Ureter (tissue), 1 donor: ENCODE measurements around the gene TENT4B. TPM values are rescaled to one million over a fixed set of nuclear protein-coding genes. Genes with fewer than 3 reads are reported as not detected.
"Not testable (repeated sequence)": the region's sequence is repeated elsewhere in the genome, so short reads cannot be mapped to it uniquely, and the experiment has no call there.

Experiments
- DNase-seq: peaks from one replicate; pipeline ENCODE4 v3.0.0-alpha.2; 2020; ENCODE audit warnings: low spot score
- total RNA-seq: library from RNA; stranded (reverse); gene quantifications from one replicate; pipeline ENCODE4 v1.2.4, GENCODE V29; 2023
- donor health status: DM: yes; HTN: yes; CAD: no.

TENT4B gene
- total RNA-seq, 1 donor from 2014 or later: 17.4 TPM

DNA sequence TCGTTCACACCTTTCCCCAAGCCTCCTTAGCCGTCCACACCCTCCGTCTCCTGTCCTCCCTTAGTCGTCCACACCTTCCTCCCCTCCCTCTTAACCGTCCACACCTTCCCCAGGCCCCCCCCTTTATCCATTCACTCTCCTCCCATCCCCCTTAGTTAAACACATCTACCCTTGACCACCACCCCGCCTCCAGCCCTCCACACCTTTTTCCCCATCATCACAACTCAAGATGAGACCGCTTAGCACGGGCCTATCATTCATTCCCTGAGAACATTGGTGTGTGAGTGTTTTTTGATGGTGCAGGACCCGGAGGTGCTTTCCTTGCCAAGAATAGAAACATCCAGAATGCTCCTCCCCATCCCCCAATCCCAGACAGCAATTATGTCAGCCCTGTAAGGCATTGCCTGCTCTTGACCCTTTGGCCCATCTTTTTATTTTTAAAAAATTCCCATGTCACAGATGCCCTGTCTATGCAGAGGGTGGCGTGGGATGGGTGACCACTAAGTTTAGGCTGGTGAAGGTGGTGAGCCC lies 1.4 kb downstream of the TENT4B start:
- DNase-seq: peak; percentile 44

DNA sequence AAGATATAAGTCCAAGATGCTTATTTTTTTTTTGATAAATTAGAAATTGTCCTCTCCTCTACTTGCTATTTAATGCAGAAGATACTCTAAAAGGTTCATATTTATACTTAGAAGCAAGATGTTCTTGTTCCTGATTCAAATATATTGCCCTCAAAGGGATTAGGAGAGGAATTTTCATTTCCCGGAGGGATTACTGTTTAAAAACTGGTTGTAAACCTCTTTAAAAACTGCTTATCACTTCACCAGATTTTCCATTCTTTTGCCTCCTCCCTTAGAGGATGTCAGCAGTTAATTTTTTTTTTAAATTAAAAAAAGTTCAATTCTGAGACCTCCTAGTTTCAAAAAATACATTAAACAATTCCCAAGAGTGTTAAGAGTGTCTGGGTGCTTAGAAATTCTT lies 2.8 kb downstream of the TENT4B start:
- DNase-seq: no peak

DNA sequence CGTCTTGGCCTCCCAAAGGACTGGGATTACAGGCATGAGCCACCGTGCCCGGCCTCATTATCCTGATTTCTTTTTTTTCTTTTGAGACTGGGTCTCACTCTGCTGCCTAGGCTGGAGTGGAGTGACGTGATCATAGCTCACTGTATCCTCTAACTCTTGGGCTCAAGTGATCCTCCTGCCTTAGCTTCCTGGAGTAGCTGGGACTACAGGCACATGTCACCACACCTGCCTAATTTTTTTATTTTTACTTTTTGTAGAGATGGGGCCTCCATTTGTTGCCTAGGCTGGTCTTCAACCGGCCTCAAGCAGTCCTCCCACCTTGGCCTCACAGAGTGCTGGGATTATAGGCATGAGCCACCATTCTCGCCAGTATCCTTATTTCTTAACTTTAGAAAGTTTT lies 3.5 kb downstream of the TENT4B start:
- no peak for DNase-seq

DNA sequence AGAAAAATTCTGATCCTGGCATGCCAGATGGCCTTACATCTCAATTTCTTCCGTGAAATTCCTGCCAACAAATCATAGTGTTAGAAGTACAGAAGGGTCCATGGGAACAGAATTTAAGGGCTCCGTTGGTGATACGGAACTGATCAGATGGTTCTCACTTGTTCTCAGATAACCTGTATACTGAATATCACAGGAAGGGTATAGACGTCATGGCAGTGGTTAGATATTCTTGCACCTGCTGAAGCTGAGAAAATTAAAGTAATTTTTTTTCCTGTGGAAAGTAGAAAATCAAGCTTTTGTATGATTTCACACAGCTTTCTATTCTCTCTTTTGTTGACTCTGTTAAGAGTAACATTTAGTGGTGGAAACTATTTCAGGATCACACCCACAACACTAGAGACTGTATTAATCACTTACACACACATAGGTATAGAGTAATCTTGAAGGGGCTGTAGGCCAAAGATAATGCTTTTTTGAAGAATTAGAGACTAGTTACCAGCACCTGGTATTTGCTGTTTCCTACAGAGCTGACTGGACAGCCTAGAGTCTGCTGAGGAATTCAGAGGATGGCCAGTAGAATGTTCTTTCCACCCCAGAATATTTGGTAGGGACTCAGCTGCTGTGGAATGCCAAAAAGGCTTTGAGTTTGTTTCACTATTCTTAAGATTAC lies 7.5 kb downstream of the TENT4B start:
- no peak for DNase-seq

DNA sequence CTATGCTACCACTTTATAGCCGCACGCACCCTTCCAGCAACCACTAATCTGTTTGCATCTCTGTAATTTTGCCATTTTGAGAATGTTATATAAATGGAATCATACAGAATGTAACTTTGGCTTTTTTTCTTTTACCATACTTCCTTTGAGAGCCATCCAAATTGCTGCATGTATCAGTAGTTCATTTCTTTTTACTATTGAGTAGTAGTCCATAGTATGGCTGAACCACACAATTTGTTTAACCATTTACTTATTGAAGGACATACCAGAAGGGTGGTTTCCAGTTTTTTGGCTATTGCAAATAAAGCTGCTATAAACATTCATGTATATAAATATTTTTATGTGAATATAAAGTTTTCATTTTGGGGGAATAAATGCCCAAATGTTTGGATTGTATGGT lies 8.8 kb downstream of the TENT4B start:
- no peak for DNase-seq

DNA sequence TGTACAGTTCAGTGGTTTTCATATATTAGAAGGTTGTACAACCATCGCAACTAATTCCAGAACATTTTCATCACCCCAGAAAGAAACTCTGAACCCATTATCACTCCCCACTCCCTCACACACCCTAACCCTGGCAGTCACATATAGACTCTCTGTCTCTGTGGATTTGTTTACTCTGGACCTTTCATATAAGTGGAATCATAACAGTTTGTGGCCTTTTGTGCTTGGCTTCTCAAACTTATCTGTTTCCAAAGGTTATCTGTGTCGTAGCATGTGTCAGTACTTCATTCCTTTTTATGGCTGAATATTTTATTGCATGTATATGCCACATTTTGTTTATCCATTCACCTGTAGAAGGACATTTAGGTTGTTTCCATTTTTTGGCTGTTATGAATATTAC lies 12.4 kb downstream of the TENT4B start:
- no peak for DNase-seq

DNA sequence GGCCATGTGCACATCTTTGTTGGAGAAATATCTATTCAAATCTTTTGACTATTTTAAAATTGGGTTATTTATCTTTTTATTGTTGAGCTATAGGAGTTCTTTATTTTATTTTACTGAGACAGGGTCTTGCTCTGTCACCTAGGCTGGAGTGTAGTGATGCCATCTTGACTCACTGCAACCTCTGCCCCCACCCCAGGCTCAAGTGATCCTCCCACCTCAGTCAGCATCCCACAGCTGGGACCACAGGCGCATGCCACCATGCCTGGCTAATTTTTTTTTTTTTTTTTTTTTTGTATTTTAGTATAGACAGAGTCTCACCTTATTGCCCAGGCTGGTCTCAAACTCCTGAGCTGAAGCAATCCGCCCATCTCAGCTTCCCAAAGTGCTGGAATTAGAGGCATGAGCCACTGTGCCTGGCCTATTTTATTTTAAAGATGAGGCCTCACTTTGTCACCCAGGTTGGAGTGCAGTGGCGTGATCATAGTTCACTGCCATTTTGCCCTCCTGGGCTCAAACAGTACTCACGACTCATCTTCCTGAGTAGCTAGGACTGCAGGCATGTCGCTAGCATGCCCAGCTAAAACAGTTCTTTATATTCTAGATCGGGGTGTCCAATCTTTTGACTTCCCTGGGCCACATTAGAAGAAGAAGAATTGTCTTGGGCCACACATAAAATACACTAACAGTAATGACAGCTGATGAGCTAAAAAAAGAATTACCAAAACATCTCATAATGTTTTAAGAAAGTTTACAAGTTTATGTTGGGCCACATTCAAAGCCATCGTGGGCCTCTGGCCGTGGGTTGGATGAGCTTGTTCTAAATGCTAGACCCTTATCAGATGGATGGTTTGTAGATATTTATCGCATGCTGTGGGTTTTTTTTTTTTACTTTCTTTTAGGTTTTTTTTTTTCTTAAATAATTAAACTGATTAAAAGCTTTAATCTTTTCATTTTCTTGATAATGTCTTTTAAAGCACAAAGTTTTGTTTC lies 13.7 kb downstream of the TENT4B start:
- DNase-seq: no peak

DNA sequence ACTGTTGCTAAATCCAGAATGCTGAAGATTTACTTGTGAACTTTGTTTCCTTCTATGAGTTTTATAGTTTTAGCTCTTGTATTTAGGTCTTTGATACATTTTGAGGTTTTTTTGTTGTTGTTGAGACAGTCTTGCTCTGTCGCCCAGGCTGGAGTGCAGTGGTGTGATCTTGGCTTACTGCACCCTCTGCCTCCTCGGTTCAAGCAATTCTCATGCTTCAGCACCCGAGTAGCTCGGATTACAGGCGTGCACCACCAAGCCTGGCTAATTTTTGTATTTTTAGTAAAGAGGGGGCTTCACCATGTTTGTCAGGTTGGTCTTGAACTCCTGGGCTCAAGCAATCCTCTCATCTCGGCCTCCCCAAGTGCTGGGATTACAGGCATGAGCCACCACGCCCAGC lies 14.4 kb downstream of the TENT4B start:
- DNase-seq: no peak

DNA sequence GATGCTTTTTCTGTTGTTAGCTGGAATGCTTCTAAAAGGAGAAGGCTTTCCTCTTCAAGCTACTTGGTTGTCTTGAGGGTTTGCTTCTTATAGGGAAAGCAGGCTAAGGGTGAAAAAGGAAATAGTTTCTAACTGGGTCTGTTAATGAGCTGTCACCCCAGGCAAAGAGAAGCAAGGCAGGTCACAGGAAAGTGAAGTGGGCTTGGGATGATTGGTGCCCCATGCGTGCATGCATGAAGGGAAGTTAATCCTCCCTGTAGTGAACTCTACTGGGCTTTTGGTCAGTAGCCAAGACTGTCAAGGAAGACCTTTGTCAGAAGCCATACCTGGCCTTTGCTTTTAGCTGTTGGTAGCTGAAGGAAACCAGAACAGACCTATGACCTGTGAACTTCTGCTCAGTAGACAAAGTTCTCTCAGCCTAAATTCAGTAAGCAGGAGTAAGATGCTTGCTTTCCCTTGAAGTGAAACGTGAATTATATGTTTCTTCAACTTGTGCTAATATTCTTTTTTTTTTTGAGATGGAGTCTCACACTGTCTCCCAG lies 16.5 kb downstream of the TENT4B start:
- no peak for DNase-seq

DNA sequence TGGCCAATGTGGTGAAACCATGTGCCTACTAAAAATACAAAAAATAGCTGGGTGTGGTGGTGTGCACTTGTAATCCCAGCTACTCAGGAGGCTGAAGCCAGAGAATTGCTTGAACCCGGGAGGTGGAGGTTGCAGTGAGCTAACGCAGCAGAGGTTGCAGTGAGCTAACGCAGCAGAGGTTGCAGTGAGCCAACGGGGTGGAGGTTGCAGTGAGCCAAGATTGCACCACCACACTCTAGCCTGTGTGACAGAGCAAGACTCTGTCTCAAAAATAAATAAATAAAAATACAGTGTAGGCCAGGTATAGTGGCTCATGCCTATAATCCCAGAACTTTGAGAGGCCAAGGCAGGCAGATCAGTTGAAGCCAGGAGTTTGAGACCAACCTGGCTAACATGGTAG lies 18.7 kb downstream of the TENT4B start:
- DNase-seq: not testable (repeated sequence)

DNA sequence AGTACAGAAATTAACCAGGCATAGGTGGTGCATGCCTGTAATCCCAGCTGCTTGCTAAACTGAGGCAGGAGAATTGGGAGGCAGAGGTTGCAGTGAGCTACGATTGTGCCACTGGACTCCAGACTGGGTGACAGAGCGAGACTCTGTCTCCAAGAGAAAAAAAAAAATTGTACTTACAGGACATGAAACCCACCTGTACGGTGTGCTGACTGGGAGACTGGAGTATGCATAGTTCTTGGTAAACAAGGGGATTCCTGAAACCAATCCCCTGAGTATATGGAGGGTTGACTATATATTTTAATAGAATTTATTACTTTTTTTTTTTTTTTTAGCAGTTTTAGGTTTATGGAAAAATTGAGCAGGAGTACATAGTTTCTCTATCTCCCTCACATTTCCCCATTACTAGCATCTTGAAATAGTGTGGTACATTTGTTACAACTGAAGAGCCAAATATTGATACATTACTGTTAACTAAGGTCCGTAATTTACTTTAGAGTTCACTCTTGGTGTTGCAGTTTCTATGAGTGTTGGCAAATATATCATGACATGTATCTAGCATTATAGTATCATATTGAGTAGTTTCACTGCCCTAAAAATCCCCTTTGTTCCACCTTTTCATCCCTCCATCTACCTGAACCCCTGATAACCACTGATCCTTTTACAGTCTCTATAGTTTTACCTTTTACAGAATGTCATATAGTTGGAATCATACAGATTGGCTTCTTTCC lies 19.3 kb downstream of the TENT4B start:
- no peak for DNase-seq

DNA sequence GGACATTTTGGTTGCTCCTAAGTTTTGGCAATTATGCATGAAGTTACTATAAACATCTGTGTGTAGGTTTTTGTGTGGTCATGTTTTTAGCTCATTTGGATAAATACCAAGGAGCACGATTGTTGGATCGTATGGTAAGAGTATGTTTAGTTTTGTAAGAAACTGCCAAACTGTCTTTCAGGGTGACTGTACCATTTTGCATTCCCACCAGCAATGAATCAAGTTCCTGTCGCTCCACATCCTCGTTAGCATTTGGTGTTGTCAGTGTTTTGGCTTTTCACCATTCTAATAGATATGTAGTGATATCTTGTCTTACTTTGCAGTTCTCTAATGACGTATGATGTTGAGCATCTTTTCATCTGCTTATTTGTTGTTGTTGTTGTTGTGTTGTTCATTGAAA lies 20.2 kb downstream of the TENT4B start:
- DNase-seq: no peak

DNA sequence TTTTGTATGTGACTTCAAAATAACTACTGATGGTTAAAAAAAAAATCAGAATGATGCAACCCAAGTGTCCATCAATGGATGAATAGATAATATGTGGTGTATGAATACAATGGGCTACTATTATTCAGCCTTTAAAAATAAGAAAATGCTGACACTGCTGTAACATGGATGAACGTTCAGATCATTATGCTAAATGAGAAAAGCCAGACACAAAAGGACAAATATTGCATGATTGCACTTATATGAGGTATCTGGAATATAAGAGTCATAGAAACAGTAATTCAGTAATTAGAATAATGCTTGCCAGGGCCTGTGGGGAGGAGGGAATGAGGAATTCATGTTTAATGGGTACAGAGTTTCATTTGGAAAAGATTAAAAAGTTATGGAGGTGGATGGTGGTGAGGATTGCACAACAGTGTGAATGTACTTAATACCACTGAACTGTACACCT lies 25.4 kb downstream of the TENT4B start:
- no peak for DNase-seq

DNA sequence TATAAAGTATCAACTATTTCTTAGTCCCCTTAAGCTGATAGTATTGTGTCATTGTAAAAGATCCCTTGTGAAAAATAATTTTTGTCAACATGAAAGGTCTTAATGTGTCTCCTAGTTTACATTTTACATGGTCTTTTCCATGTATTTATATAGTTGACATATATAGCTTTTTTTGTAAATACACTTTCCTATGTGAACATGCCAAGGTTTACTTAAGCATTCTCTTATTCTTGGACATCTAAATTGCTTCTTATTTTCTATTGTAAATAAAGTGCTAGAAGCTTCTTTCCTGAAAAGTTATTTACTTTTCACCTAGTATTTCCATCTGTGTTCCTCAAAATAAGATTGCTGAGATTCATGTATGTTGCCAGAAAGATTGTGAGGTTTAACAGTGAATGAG lies 29.3 kb downstream of the TENT4B start:
- DNase-seq: no peak

DNA sequence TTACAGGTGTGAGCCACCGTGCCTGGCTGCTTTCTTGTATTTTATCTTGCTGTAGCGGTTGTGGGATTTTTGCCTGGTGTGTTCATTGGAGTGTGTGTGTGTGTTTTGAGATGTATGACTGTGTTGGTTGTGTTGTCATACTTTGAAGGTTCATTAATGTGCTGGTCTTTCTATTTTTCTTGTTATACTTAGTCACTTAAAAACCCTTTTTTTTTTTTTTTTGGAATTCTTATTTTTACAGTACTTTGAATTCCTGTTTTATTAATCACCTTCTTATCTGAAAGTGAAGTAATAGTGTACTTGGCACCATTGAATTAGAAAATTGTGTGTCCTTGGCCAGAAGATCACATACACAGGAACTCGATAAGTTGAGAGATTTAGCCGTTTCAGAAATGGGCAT lies 30.2 kb downstream of the TENT4B start:
- DNase-seq: no peak

DNA sequence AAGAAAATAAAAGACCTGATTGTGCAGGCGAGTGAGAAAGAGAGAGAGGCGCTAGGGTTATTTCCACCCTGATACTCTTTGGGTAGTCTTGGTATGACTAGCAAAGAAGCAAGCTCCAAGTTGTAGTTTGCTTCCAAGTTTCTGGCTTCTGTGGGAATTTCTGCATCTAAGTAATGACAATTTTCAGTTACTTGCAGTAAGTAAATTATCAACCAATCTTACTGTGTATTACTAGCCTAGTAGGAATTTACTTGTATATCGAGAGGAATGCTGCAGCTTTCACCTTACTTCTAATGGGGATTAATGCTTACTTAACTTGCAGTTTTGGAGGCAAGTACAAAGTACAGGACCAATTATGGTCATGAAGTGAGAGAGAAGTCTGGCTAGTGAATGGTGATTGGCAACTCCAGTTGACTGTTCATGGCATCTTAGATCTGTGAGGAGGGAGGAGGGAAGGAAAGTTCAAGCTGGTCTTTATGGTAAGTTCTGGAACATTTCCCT lies 31.9 kb downstream of the TENT4B start:
- no peak for DNase-seq

DNA sequence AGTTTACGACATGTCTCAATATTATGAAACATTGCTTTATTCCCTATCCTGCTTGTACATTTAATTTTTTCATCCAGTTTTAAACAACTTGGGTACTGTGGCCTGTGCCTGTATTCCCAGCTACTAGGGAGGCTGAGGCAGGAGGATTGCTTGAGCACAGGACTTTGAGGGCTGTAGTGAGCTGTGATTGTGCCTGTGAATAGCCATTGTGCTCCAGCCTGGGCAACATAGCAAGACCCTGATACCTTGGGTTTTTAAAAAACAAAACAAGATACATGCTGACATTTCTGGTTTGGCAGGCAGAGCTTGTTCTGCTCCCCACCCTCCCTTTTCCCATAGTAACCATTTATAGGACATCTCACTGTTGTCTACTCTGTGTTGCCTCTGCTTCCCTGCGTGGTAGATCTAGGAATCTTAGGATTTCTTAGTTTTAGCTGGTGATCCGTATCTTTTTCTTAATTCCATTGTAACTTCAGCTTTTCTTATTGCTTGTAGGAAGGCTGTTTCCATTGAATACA lies 35.6 kb downstream of the TENT4B start:
- no peak for DNase-seq

DNA sequence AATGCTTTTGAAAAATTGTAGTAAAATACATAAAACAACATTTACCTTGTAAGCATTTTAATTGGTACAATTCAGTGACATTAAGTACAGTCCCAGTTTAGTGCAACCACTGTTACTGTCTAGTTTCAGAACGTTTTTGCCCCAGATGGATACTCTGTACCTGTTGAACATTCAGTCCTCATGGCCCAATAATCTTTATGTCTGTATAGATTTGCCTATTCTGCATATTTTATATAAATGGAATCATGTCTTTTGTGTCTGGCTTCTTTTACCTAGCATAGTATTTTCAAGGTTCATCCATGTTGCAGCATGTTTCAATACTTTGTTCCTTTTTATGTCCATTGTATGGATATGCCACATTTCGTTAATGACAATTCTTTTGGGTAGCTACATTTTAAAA lies 37.2 kb downstream of the TENT4B start:
- DNase-seq: no peak

DNA sequence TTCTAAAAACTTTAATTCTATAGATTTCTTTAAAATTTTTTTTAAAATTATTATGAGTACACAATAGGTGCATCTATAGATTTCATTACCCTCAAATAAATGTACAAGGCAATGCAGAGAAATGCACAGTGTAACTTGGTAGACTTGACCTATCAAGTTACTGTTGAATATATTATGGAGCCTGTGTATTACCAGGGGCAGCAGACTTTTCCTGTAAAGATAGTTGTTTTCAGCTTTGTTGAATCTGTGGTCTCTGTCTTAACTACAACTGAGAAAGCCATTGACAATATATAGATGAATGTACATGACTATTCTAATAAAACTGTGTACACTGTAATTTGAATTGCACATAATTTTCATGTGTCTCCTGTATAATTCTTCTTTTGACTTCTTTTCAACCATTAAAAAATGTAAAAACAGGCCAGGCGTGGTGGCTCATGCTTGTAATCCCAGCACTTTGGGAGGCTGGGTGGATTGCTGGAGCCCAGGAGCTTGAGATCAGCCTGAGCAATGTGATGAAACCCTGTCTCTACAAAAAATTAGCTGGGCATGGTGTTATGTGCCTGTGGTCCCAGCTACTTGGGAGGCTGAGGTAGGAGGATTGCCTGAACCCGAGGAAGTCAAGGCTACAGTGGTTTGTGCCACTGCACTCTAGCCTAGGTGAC lies 39.4 kb downstream of the TENT4B start:
- DNase-seq: no peak

DNA sequence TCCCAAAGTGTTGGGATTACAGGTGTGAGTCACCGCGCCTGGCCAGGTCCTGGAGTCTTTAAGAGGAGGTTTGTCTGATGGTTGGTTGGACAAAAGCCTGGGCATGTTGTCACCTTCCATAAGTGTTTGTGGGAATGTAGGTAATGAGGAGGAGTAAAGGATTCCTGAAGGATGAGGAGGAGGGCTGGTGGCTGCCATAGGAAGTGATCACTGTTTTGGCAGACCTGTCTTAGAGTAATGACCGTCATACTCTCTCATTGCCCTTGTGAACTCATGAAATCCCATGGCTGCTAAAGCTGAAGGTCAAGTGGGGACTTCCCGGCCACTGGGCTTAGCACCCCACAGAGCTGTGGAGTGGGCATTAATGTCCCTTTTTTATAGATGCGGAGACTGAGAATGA lies 40.5 kb downstream of the TENT4B start:
- DNase-seq: no peak

DNA sequence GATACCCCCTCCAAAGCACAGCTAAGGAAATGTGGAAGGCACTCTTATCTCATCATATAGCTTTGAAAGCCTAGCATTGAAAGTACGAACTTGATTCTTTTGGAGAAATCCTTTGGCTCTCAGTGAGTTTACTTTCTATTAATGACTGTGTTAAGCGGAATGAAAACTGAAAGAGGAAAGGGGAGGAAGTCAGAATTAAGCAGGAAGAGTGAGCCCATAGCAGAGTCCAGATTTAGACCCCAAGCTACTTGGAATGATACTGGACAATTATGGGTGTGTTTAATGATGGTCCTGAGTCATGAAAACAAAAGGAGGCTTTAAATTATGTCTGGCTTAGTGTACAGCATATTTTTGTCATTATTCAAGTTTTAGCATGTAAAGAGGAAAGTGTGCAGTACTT lies 42.2 kb downstream of the TENT4B start:
- DNase-seq: no peak
